ENCODE data around the gene ZNF74. TPM values are rescaled to one million over a fixed set of nuclear protein-coding genes. Genes with fewer than 3 reads are reported as not detected.

ZNF74 gene
- total and polyA plus RNA-seq, 10 of the 15 experiments (the other 5 are each of a cell fraction or from before 2014, with no cell fraction given), result 0.37 to 9.3 (median 5.1) TPM

- TF ChIP-seq PBX3 (IDR thresholded peaks at IDR 0.05; ENCODE audit: insufficient replicate concordance, low read depth, low read length) (no peak), BMI1 (IDR thresholded peaks at IDR 0.05; ENCODE audit: borderline replicate concordance) (no peak), NFIC (IDR thresholded peaks at IDR 0.05; ENCODE audit: low read depth, low read length) (no peak), JUND (IDR thresholded peaks at IDR 0.05; ENCODE audit: low read depth, low read length) (no peak), SRF (IDR thresholded peaks at IDR 0.05; ENCODE audit: low read depth in 2 of 2, low read length in 2 of 2) (no peak), MEF2A (IDR thresholded peaks at IDR 0.05; ENCODE audit: insufficient read depth, low read depth, low read length) (no peak), YY1 (IDR thresholded peaks at IDR 0.05; ENCODE audit: low read depth, low read length) (no peak)
Measured at GRCh38 chr22:20404881-20405280, 10.9 kb downstream of the ZNF74 start (continued).

- Histone ChIP-seq H4K20me1 (ENCODE audit: control insufficient read depth, insufficient read depth) (no peaks in the 10 kb centered on the region), H3K27ac (ENCODE audit: control insufficient read depth, insufficient read depth) (no peak overlapping the region), H3K9ac (ENCODE audit: control insufficient read depth, insufficient read depth, low read length) (no peak overlapping the region), H3K4me1 (ENCODE audit: control insufficient read depth, insufficient read depth, low read length) (no peaks in the 10 kb centered on the region), H3K4me2 (ENCODE audit: control insufficient read depth, insufficient read depth) (no peak overlapping the region), H3K9me3 (replicated peaks; ENCODE audit: control insufficient read depth, insufficient read depth, low read length) (no peaks in the 10 kb centered on the region), H3K4me3 (no peak overlapping the region), H3K27me3 (replicated peaks in 1 of 2; ENCODE audit: control insufficient read depth in 2 of 2, insufficient read depth in 2 of 2, low read length in 1 of 2) (no peaks in the 10 kb centered on the region; a peak in 1 of 4 replicates), H3K79me2 (ENCODE audit: control insufficient read depth, insufficient read depth, low read length) (no peaks in the 10 kb centered on the region), H3K36me3 (ENCODE audit: control insufficient read depth in 2 of 2, insufficient read depth in 2 of 2, low read length in 1 of 2) (peaks cover 0 to 6% of the 10 kb centered on the region in 2 experiments; a peak in 3 of 4 replicates), H2AFZ (ENCODE audit: control insufficient read depth, low read depth, low read length) (no peak overlapping the region)
- FAIRE-seq (no peak), ATAC-seq (no peak), DNase-seq (ENCODE audit: low read depth, low spot score) (no peak)
- intact Hi-C loops (cut with micrococcal nuclease; ENCODE audit: unreplicated experiment) (no loop called here), in situ Hi-C loops (cut with MboI) (no loop called here)
- ChIA-PET POLR2A (no interaction called here), SMC1A (ENCODE audit: uncharacterized antibody, unreplicated experiment) (no interaction called here), RAD21 (ENCODE audit: unreplicated experiment) (no interaction called here), CTCF (no interaction called here)
- WGBS (ENCODE audit: insufficient coverage, insufficient replicate concordance, low lambda C conversion rate, missing lambda C conversion rate), result 97% methylated on average over 37 of the region's 45 CpGs
- no peak for TF ChIP-seq NFYA (IDR thresholded peaks at IDR 0.05; ENCODE audit: borderline replicate concordance, low read depth, low read length)
- no peak for TF ChIP-seq ATF7 (IDR thresholded peaks at IDR 0.05; ENCODE audit: low read depth)
- TF ChIP-seq HCFC1 (IDR thresholded peaks at IDR 0.05; ENCODE audit: low read length), result no peak
- no peak for TF ChIP-seq PBX3 (IDR thresholded peaks at IDR 0.05; ENCODE audit: insufficient replicate concordance, low read depth, low read length)
- no TSS peak for BruUV-seq (replicated peaks)
Measured at GRCh38 chr22:20405291-20405930, 11.5 kb downstream of the ZNF74 start.
